ENCODE data around the gene PASK.

Gene PASK

DNA sequence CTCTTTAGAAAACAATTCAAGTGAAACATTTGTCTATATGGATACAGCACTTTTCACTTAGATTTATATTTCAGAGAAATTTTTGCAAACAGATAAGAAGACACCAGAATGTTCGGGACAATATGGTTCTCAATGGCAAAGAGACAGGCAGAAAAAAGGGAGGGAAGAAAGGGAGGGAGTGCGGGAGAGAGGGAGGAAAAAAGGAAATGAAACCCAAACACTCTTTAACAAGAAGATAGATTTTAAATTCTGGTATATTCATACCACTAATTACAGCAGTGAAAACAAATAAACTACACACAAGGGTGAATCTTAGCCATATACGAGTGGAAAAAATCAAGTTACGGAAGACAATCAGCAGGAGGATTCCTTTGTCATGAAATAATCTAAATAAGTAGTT lies 3.0 kb downstream of the PASK start:
- no peak for DNase-seq (ENCODE audit: low read depth)

DNA sequence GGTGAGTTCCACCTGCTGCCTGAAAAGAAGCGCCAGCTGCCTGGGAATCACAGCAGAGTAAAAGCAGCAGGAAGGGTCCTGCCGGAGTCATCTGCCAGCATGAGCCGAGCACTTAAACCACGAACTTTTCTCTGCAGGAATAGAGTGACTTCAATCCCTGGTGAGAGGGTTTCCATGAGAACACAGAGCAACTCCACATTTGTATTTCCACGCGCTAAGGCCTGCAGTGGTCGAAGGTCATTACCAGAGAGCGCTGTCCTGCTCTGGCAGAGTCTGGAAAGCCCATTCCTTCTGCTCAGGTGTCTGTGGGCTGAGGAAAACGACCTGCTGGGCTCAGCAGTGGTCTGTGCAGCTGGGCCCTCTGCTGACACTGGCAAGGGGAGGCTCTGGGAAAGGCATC lies 6.7 kb downstream of the PASK start:
- DNase-seq (ENCODE audit: low read depth): no peak

DNA sequence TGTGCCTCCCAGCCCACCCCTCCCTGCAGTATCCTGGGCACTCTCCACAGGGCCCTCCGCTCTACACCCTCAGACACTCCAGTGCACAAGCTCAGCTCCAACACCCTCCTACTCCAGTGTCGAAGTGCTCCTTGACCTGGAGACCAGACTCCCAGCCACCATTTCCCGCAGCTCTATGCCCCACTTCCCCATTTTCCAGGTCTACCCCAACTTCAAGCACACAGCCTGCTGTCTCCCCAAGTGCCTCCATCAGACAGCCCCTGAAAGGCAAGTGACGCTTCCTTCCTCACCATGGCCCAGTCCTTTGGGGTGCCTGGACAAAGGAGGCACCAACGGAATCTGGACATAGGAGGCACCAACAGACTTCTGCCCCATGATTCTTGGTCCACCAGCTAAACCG lies 7.2 kb downstream of the PASK start:
- no peak for DNase-seq (ENCODE audit: low read depth)

DNA sequence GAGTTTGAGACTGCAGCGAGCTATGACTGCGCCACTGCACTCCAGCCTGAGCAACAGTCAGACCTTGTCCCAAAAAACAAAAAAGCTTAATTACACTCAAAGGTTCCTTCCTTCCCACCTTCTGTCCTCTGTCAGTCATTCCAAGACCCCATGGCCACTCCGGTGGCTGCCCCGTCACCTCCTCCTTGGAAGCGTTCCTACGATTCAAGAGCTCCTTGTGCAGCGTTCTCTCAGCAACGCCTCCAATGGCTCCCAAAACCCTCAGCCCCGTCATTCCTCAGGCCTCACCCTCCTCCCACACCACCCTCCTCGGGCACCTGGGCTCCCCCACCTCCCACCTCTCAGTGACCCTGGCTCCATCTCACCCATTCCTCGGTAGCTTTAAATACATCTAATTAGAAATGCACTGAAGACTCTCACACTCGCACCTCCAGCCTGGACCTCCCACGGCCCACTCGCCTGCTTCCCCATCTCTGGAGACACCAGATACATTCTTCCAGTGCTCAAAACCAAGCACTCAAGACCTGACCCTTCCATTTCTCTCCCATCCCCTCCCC lies 8.0 kb downstream of the PASK start:
- DNase-seq (ENCODE audit: low read depth): no peak

DNA sequence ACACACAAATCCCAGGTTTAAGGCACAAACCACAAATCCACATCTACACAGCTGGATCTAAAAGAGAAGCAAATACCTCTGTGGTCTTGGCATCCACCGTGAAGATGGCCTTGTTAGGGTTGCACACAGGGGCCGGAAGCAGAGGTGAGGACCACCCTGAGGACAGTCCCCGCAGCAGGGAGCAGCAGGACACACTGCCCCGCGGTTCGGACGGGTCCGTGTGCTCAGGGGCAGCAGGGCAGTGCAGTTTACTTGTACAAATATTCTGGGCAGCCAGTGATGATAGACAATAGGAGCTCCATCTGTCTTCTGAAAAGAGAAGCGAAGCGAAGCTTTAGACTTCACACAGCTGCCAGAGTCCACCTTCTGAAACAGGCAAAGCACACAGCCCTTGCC lies 8.8 kb downstream of the PASK start:
- DNase-seq (ENCODE audit: low read depth): no peak

DNA sequence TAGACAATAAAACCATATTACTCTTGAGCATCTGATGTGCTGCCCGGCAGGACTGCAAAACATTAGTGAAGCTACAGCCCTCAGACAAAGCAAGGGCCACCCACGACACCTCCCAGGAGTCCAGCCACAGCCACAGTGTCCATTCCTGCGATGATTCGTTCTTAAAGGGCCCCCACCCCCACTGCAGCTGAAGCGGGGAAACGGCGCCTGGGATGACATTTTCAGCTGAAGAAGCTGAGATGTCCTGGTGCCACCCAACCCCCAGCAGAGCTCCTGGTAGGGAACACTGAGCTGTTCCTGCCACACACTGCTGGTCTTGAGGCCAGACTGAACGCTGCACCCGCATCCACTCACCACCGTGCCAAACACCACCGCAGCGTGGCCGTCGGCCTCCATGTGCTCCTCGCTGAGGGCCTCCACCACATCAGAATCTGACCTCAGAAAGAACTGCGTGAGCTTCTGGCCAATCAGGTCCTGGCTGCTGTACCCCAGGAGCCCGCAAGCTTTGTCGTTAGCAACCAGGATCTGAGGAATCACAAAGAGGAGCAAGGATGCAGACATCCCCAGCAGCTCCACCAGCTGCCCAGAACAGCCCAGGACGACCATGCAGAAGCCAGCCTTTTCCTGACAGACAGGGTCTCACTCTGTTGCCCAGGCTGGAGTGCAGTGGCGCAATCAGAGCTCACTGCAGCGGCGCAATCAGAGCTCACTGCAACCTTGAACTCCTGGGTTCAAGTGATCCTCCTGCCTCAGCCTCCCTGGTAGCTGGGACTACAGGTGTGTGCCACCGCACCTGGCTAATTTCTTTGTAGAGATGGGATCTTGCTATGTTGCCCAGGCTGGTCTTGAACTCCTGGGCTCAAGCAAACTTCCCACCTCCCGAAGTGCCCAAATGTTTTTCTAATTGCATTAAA lies 9.5 kb downstream of the PASK start:
- DNase-seq (ENCODE audit: low read depth): no peak

DNA sequence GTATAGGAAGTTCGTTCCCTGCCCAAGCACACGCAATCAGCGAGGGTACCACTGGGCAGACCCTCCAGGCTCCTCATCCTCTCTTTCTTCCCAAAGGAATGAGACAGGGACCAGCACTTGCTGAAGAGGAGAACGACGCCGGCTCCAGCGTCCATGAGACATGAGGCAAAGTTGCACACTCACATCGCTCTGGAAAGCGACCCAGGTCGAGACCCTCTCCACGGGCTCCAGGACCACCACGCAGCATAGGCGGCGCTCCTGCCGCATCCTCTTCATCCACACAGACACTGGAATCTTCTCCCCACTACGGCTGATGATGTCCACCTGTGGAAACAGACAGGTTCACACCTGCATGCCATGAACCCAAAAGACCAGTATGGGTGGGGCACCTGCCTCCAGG lies 10.8 kb downstream of the PASK start:
- DNase-seq (ENCODE audit: low read depth): no peak

DNA sequence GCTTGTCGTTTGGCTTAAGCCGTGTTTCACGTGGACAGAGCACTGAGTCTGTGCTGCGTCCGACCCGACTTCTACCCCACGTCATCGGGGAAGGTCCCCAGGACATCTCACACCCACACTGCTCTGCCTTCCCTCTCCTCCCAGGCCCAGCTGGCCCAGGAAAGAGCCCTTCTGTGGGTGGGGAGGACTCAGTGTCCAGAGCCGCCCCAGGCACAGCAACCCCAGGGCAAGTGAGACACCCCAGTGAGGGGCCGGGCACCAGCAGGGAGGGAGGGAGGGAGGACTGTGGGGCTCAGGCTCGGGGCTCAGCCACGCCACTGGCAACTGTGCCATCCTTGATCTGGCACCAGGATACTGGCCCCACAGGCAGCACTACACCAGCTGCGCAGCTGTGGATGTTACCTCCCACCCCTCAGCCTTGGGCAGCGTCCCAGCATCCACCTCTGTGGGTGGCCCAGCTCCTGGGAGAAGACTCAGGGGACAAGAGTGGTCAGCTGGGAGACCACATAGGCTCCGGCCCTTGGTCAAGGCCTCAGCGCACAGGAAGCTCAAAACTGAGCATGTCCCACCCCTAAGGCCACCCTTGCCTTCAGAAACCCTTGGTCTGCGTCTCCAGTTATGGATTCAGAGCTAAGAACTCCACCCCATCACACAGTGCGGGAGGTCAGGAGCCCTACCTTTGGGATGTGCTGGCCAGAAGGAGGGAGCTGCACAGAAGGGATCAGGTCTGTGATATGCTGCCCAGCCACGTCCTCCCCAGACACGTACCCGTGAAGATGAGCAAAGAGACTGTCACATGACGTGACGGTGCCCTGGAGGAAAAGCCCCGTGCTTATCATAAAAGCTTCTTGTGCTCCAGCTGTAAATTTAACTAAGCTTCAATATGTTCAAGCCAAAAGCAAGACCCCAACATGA lies 11.7 kb downstream of the PASK start:
- no peak for DNase-seq (ENCODE audit: low read depth)

DNA sequence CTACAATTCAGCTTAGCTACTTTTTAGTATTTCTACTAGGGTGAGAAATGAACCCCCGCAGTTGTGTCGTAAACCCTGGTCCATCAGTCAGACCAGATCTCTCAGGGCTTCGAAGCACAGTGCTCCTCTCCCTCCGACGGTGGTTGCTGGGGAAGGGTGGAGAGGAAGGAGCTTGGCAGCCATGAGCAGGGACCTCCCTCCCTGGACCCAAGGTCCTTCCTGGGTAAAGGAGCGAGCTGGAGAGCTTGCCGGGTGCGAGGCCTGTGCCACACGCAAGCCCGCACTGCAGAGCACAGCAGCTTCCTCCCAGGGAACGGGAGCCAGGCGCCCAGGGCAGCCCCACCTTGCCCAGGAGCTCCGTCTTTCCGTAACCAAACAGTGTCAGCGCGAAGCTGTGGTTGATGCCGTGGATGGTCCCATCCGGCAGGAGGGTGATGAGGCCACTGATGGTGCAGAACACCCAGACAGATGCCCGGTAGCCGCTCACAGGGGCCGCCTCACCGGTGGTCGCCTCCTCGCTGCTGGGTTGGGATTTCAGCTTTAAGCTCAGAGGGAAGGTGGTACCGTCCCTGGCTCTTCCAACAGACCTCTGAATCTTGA lies 12.5 kb downstream of the PASK start:
- no peak for DNase-seq (ENCODE audit: low read depth)

DNA sequence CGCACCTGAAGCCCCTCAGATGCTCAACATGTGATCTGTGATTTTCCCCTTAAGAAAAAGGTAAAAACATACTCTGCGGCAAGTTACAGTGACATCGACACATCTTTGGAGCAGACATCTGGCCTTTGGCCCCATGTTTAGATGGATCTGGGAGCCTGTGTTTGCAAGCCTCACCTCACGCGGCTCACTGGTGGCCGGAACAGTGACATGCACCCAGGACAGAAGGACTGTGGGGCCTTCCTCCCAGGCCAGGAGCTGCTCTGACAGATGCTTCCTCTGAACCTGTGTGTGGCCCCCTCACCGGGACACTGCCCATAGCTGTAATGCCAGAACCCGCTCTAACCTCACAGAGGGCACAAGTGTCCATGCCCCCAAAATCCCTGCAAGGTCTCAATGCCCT lies 13.1 kb downstream of the PASK start:
- no peak for DNase-seq (ENCODE audit: low read depth)

DNA sequence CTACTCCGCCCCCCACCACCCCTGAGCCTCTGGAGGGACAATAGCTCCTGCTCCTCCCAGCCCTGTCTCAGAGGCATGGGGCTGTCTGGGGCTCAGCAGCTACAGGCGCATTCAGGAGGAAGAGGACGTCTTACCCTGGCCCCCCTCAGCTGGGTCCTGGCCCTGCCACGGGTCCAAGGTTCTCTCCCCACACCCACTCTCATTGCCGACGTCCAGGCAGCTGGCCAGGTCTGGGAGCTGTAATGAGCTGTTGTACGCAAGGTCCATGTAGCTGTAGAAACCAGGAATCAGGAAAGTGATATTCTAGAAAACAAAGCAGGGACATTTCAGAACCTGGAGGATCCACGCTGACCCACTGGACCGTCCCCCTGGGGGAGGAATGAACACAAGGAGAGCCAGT lies 13.5 kb downstream of the PASK start:
- no peak for DNase-seq (ENCODE audit: low read depth)

DNA sequence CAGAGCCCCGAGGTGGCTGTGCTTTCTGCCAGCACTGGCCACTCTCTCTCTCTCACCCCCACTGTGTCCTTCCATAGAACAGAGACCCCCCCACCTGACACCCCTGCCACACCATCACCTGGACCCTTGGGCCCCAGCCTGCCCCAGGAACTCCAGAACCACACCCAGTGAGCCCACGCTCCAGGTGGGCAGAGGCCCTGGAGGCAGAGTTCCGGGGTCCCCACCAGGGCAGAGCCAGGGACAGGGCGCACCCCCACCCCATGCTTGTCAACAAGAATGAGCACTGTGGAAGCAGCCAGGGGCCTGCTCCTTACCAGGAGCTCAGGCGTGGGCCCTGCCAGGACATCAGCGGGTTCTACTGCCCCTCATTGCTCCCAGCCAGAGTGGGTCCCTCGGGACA lies 14.6 kb downstream of the PASK start:
- no peak for DNase-seq (ENCODE audit: low read depth)

DNA sequence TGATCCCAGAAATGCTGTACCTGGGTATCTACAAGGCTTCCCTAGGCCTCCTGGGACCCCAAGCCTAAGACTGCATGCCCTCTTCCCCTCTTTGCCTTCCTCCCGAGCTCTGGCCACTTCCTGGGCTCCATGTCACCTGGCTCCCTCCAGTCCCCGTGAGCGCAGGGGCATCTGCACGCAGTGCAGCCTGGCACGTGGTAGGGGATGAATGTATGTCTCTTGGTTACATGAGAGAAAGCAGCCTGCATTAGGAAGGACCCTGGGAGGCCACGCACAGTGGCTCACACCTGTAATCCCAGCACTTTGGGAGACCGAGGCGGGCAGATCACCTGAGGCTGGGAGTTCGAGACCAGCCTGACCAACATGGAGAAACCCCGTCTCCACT lies 15.8 kb downstream of the PASK start:
- no peak for DNase-seq (ENCODE audit: low read depth)

DNA sequence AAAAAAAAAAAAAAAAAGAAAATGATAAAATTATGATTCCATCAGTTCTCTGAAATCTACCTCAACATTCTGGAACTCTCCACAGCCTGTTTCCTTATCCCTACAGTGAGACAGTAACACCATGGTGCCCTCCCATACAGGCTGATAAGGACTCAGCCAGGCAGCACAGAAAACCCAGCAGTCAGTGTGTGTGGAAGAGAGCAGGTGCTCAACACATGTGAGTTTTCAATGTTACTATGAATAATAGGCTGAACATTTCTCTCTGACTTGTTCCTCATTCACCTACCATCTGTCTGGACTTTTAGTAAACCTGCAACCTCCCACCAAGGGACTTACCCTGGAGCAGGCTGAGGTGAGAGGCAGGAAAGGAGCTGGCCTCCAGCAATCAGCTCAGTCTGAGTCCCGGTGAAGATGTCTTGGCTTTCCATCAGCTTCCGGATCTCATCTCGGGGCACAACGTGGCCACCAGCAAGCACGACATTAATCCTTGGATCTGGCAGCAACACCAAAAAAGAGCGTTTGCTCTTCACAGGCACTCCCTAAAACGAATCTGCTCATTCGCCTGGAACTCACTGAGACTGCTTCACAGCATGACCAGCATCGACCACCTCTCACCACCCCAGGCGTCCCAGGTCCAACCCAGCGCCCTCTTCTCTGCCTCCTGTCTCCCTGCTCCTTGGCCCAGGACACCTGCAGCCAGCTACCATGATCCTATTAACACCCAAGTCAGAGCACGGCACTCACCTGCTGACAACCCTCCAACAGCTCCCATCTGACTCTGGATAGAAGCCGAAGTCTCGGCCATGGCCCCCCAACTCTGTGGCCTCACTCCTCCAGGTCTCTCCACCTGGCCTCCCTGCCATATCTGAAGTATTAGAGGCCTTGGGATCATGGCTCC lies 16.5 kb downstream of the PASK start:
- DNase-seq (ENCODE audit: low read depth): no peak

DNA sequence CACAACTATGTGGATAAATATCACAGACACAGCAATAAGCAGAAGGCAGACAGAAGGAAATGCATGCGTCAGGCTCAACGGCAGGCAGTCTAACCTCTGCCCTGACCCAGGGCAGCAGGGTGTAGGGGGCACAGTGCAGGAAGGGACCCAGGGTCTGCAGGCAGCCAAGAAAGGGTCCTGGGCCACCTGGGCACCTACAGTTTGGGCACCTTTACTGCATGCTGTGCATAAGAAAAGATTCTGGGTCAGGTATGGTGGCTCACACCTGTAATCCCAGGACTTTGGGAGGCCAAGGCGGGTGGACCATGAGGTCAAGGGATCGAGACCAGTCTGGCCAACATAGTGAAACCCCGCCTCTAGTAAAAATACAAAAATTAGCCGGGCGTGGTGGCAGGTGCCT lies 17.7 kb downstream of the PASK start:
- no peak for DNase-seq (ENCODE audit: low read depth)

DNA sequence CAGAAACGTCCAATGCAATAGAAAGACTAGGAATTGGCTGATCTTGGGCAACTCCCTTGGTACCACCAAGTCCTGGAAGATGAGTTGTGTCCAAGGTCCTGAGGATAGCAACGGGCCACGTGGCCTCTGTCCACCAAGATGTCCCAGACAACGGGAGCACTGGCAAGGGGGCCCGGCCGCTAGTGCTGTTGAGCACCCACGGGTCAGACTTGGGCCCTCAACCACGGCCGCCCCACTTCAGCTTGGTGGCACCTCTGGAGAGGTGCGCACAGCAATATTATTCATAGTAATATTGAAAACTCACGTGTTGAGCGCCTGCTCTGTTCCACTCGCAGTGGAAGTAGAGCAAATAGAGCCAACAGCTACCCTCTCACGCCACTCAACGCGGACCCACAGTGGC lies 19.0 kb downstream of the PASK start:
- DNase-seq (ENCODE audit: low read depth): no peak

DNA sequence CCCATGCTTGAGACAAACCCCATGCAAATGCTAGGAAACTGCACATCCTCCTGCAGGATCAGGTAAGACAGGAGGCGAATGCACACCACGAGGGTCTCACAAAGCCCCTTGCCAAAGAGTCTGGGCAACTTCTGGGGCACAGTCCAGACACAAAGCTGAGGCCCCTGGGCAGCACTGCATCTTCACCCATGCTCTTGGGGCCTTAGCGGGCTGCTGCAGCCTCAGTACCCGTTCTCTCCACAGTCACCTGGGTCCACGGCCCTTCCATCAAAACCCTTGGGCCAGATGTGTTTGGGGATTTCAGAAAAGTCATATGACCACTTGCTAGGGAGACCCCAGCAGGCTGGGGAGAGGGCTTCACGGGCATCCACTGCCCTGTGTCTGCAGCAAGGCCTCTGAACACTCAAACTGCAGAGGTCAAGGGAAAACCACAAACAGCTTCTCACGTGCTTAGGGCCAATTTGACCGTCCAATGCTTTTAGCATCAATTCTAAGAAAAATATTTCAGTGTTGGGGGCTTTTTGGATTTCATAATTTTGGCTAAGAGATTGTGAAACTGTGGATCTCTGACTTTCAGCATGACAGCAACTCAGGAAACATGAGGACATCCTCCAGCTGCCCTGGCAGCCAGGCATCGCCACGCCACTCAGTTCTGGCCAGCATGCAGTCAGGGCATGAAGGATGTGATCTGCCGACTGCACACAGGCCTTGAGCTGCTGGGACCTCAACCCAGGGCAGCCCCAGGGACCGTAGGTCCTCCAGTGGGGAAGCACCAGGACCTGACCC lies 20.0 kb downstream of the PASK start:
- no peak for DNase-seq (ENCODE audit: low read depth)

DNA sequence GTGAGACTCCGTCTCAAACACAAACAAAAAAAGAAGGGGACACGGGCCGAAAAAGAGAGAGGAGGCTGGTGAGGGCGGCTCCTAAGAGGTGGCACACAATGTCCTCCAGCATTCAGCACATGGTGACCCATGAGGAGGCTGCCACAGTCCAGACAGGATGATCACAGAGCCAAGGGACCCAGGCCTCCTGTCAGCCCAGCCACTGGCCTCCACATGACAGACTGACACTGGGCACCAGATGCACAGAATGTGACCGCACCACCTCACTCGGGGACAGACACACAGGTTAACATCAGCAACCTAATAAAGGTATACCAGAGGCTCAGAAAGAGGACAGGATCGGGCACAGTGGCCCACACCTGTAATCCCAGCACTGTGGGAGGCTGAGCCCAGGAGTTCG lies 21.0 kb downstream of the PASK start:
- no peak for DNase-seq (ENCODE audit: low read depth)

DNA sequence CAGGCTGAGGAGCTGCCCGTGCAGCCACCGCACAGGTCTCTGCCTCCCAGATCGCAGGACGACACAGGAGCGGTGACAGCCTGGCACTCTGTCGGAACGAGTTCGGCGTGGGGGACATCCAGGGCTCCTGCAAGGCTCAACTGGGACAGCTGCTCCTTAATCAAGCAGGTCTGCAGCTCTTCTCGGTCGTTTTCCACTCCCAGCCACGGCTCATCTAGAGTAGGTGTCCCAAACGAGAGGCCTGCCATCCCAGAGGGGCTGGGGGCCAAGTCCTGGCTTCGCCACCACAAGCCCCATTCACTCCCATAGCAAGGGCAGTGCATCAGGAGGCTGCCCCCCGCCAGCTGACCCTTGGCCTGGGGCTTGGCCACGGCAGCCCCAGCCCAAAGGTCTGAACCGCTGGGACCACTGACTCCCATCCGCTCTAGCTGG lies 22.5 kb downstream of the PASK start:
- no peak for DNase-seq (ENCODE audit: low read depth)

DNA sequence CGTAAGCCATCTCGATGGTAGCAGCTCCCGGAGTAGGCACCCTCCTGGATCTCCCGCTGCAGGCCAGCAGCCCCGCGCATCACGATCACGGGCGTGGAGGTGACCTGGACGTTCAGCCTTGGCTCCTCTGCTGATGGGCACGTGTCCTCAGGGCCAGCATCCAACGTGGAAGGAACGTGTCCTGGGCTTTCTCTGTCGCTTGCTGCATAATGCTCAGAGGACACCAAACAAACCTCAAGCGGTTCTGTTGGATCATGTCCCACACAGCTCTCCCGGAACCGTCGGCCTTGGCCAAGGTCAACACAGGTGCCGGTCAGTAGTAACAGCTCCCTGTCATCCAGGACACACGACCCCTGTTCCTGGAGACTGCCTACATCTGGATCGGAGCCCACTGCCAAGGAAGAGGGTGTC lies 23.1 kb downstream of the PASK start:
- DNase-seq (ENCODE audit: low read depth): no peak

DNA sequence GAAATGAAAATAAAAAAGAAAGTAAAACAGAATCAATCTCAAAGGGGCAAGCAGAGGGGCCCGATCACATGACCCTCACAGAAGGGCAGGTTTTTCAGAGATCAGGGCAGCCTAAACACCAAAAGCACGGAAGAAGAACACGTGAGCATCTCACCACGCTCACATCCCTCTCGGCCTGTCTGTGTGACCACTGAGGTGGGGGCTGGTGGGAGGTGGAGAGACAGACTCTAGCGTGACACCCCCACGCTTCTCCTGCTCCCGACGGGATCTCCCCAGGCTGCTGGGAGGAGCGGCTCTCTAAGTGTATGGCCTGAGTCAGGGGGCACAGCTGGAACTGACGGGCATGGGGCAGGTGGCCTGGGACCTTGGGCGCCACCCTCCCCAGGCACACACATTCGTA lies 23.6 kb downstream of the PASK start:
- DNase-seq (ENCODE audit: low read depth): no peak

Measured in ELR (cell line).